ENCODE data around the gene SPHKAP. TPM values are rescaled to one million over a fixed set of nuclear protein-coding genes. Genes with fewer than 3 reads are reported as not detected.

The SPHKAP gene
- total RNA-seq, 4 donors from 2014 or later: 0.20 to 1.6 (median 1.5) TPM; not detected in 1

GRCh38 chr2:228066126-228066798 lies 115.2 kb downstream of the SPHKAP start:
- no peak for DNase-seq
- WGBS, 2 donors: 63 to 67% methylated on average over 5 of the region's 5 CpGs
- Histone ChIP-seq H3K9me3 (no peaks in the 10 kb centered on the region), H3K4me1 (no peaks in the 10 kb centered on the region), H3K36me3 (no peaks in the 10 kb centered on the region), H3K27me3 (no peaks in the 10 kb centered on the region), H3K27ac (no peak overlapping the region), H3K4me3 (replicated peaks in 1 of 3) (no peak overlapping the region)
- intact Hi-C loops (cut with DNase I): no loop called here
- TF ChIP-seq POLR2A (IDR thresholded peaks at IDR 0.05) (no peak), CTCF (IDR thresholded peaks at IDR 0.05) (no peak)

- H3K4me3 ChIP-seq (replicated peaks in 1 of 3): no peak overlapping the region
- no peaks in the 10 kb centered on the region for H3K27me3 ChIP-seq
- no peaks in the 10 kb centered on the region for H3K9me3 ChIP-seq
- intact Hi-C loops (cut with DNase I): no loop called here
- TF ChIP-seq POLR2A (IDR thresholded peaks at IDR 0.05) (no peak), CTCF (IDR thresholded peaks at IDR 0.05) (no peak)
- DNase-seq: no peak
- H3K36me3 ChIP-seq: no peaks in the 10 kb centered on the region
- no peaks in the 10 kb centered on the region for H3K4me1 ChIP-seq
- 62 to 65% methylated on average over 2 of the region's 2 CpGs for WGBS, 2 donors
- no peak overlapping the region for H3K27ac ChIP-seq
Observed at GRCh38 chr2:228065686-228066085, 115.8 kb downstream of the SPHKAP start.

DNA sequence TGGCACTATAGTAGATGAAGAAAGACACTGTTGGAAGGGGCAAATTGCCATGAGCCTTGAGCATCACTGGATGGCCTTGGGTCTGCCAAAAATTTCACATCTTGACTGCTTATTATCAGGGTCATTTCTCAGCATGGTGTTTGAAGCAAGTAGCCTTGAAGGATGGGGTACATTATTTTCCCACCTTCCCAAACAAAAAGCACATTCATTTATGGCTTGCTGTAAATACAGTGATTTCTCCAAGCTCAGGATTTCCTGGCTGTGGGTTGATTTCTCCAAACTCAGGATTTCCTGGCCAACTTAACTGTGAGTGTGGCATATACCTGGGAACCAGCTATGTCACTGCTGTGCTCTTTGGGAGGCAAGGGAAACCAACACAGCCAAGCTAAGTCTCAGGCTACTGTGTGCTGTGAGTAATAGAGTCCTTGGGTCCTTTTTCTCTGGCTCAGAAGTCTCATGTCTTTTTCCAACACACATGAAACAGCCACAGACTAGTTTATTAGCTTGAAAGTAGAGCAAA lies 116.6 kb downstream of the SPHKAP start:
- intact Hi-C loops (cut with DNase I): no loop called here
- no peak for DNase-seq
- no peaks in the 10 kb centered on the region for H3K9me3 ChIP-seq
- no peak overlapping the region for H3K4me3 ChIP-seq (replicated peaks in 1 of 3)
- no peaks in the 10 kb centered on the region for H3K27me3 ChIP-seq
- TF ChIP-seq POLR2A (IDR thresholded peaks at IDR 0.05) (no peak), CTCF (IDR thresholded peaks at IDR 0.05) (no peak)
- no peaks in the 10 kb centered on the region for H3K4me1 ChIP-seq
- no peaks in the 10 kb centered on the region for H3K36me3 ChIP-seq
- H3K27ac ChIP-seq: no peak overlapping the region

DNA sequence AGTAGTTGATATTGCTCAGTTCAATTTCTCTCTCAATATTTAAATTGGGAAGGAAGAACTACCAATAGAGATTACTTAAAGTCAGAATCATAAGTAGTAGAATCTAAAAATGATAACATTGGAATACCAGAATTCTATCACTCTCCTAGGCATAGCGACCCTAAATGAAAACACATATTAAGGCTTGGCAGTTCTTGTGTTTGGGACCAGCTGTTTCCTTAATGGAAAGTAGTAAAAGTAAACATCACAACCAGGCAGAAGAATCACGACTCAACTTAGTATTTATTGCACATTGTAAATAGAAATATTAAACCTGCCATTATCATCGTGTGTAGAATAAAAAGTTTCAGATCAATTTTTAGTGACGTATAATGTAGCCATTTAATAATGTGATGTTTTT lies 117.5 kb downstream of the SPHKAP start:
- no peak for DNase-seq
- no peak overlapping the region for H3K4me3 ChIP-seq (replicated peaks in 1 of 3)
- H3K27ac ChIP-seq: no peak overlapping the region
- no peaks in the 10 kb centered on the region for H3K27me3 ChIP-seq
- H3K4me1 ChIP-seq: no peaks in the 10 kb centered on the region
- no peaks in the 10 kb centered on the region for H3K36me3 ChIP-seq
- 84 to 85% methylated on average over 4 of the region's 4 CpGs for WGBS, 2 donors
- TF ChIP-seq CTCF (IDR thresholded peaks at IDR 0.05) (no peak), POLR2A (IDR thresholded peaks at IDR 0.05) (no peak)
- H3K9me3 ChIP-seq: no peaks in the 10 kb centered on the region
- intact Hi-C loops (cut with DNase I): no loop called here

- intact Hi-C loops (cut with DNase I): no loop called here
- Histone ChIP-seq H3K36me3 (no peaks in the 10 kb centered on the region), H3K4me3 (replicated peaks in 1 of 3) (no peak overlapping the region), H3K27me3 (no peaks in the 10 kb centered on the region), H3K4me1 (no peaks in the 10 kb centered on the region), H3K27ac (no peak overlapping the region), H3K9me3 (no peaks in the 10 kb centered on the region)
- 22 to 39% methylated on average over 1 of the region's 1 CpG for WGBS, 2 donors
- DNase-seq: no peak
- TF ChIP-seq POLR2A (IDR thresholded peaks at IDR 0.05): no peak
- no peak for TF ChIP-seq CTCF (IDR thresholded peaks at IDR 0.05)
Observed at GRCh38 chr2:228063558-228063957, 117.9 kb downstream of the SPHKAP start.

Data from thyroid gland (tissue), 4 donors.